HG02852 (cell line): ENCODE data around the gene SPNS3.
A peak's percentile ranks its signal among the peaks of the same experiment; 100 is the strongest.

Experiments used
- ATAC-seq: cut with Tn5 transposase; IDR thresholded peaks from one replicate; pipeline ENCODE4 v1.9.1; 2021; ENCODE audit warnings: mild to moderate bottlenecking, moderate library complexity; ENCODE audit not compliant: unreplicated experiment

The SPNS3 gene

DNA sequence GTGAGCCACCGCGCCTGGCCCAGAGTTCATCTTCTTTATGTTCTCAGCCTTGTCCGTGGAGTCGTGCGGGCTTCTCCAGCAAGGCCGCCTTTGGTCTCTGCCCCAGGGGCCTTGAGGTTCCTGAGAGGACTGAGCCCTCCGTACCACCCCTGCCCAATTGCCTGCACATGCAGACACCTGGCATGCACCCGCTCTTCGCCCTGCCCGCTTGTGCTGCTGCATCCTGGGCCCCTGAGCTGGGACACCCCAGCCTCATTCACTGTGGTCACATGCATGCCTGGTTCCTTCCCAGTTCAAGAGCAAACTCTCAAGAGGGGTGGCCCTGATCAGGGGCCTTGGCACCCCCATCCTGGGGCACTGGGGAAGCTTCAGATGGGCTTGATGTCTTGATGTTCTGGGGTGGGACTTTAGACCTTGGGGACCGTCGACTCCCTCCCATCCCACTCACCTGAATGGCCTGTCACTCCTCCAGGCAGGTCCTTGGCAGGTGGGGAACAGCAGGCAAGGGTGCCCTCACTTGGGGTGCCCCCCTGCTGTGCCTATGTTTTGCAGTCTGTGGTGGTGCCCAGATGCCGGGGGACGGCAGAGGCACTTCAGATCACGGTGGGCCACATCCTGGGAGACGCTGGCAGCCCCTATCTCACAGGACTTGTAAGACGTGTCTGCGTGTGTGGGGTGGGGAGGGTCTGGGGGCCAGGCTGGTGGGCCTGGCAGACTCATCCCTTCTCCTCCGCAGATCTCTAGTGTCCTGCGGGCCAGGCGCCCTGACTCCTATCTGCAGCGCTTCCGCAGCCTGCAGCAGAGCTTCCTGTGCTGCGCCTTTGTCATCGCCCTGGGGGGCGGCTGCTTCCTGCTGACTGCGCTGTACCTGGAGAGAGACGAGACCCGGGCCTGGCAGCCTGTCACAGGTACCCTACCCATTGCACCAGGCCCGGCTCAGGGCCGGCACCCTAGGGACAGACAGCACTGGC, 52.2 kb downstream of the SPNS3 start:
- no peak for ATAC-seq

- ATAC-seq: no peak
These were observed 53.6 kb downstream of the SPNS3 start for GRCh38 chr17:4487296-4487695.

DNA sequence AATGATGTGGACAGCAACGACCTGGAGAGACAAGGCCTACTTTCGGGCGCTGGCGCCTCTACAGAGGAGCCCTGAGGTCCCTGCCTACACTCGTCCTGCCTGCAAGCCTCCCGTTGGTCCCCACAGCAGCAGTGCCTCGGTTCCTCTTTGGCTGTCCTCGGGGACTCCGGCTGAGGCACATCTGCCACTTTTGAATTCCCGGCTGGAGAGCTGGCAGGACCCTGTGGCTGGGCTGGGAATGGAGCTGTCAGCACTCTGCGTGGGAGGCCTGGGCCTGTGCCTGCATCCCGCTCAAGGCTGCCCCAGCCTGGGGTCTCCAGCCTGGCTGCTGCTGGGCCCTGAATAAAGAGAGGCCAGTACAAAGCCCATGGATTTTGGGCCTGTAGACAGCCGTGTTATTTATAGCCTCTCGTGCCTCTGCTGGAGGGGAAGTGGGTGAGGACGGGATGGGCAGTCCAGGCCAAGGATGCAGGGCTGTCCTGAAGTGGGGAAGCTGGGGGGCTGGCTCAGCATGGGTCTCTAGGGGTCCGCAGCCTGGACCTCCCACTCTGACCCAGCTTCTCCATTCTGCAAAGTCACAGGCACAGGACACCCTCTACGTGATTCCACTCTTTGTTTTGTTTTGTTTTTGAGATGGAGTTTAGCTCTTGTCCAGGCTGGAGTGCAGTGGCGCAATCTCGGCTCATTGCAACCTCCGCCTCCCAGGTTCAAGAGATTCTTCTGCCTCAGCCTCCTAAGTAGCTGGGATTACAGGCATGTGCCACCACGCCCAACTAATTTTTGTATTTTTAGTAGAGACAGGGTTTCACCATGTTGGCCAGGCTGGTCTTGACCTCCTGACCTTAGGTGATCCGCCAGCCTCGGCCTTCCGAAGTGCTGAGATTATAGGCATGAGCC, 54.3 kb downstream of the SPNS3 start:
- ATAC-seq: no peak

- no peak for ATAC-seq
These were observed 55.4 kb downstream of the SPNS3 start for GRCh38 chr17:4488989-4489595.

GRCh38 chr17:4490109-4490591, 56.4 kb downstream of the SPNS3 start:
- ATAC-seq: no peak

DNA sequence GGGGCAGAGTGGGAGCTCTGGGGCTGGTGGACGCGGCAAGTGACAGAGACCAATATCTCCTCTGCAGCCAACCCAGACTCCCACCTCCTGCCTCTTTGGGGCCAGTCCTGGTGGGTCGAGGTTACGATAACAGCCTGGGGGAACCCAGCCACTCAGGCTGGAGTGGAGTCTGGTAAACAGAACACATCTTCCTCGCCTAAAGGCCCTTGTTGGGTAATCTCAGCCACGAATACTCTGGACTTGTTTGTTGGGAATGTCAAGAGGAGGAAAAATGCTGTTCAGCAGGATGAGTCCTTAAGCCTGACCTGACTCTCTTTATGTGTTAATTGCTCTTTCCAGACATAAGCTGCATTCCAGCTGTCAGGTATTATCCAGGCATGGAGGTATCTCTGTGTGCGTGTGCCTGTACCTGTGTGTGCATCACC, 56.9 kb downstream of the SPNS3 start:
- ATAC-seq: no peak

DNA sequence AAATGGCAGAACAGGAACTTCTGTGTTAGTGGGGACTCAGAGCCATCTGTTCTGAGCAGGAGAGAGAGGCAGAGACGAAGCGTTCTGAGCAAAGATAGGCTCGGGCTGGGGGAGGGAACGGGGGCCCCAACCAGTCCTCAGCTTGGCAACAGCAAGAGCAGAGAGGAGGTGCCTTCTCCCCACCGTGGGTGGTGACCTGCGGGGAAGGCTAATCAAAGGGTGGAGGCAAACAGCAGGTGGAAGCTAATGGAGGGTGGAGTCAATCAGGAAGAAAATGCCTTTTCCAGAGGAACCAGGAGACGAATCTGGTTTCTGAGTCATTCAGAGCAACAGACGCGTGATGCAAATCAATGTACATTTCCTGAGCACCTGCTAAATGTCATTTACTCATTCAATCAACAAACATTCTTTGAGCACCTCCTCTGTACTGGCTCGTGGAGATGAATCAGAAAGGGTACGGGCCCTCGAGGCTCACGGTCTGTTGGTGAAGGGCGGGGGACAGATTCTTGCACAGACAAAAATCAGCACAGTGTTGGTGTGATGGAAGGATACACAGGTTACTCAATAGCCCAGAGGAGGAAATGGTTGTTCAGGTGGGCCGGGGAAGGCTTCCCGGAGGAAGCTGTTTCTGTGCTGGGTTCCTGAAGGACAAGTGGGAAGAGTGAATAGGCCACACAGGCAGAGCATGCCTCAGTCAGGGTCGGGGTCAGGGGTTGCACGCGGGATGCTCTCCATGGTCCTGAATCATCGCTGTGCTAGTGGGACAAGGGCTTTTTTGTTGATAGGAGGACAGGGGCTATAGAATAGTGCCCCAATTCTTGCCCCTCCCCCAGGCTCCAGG, 59.2 kb downstream of the SPNS3 start:
- no peak for ATAC-seq

- ATAC-seq: no peak
These were observed 63.5 kb downstream of the SPNS3 start for GRCh38 chr17:4497101-4497824.

DNA sequence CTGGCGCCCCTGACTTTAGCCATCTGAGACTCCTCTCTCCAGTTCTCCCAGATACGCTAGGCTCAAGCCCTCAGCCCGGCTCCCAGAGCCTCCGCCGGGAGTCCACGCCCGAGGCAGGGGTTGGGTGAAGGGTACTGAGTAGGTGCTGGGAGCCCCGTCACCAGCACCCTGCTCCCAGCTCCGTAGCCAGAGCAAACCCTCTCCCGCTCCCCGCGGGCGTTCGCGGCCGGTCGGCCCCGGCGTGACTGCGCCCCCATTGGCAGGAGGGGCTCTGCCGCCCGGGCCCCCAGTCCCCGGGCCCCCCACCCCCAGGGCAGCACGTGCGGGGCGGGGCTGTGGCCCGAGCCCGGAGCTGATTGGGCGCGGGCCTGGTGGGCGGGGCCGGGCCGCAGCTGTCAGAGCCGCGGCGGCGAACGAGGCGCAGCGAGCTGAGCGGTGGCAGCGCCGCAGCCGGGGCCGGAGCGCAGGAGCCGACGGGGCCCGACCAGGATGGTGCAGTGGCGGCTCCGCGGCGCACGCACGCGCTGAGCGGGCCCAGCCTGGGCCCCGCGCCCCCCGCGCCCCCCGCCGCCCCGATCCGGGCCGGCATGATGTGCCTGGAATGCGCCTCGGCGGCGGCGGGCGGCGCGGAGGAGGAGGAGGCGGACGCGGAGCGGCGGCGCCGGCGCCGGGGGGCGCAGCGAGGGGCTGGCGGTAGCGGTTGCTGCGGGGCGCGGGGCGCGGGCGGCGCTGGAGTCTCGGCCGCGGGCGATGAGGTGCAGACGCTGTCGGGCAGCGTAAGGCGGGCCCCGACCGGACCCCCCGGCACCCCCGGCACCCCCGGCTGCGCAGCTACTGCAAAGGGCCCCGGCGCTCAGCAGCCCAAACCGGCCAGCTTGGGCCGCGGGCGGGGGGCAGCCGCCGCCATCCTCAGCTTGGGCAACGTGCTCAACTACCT, 65.0 kb downstream of the SPNS3 start, which contains the start of gene SPNS2:
Gene SPNS2 (plus strand): TSS at position 421 of the 937 bp plus-strand sequence. CDS start 167 bp downstream, at position 588.
- ATAC-seq: peak; percentile 65

DNA sequence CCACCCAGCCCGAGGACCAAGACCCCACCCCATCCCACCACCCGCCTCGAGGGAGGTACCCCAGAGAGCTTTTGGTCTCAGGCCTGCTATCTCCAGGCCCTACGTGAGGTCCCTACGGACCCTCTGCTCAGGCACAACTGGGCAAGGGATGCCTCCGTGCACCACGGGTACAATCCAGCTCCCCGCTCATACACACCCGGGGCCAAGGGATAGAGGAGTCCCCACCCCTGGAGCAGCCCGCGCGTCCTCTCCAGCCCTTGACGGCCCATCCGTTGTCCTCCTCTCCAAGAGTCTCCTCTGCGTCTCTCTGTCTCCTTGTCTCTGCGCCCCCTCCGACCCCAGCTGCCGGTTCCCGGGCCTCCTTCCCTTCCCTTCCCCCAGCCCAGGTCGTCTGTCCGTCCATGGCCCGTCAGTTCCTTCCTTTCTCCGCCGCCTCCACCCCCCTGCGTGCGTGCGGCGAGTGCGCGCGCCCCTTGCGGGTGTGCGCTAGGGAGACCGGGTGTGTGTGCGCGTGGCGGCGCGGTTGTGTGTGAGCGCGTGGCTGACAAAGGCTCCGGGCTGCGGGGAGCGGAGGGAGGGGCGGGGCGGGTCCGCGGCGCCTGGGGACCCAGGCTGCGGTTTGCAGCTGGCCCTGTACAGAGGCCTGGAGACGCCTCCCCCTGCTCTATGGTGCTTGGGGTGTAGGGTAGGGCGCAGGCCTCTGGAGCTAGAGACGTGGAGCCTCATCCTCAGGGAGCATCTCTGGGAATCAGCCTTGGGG, 65.9 kb downstream of the SPNS3 start:
- no peak for ATAC-seq

DNA sequence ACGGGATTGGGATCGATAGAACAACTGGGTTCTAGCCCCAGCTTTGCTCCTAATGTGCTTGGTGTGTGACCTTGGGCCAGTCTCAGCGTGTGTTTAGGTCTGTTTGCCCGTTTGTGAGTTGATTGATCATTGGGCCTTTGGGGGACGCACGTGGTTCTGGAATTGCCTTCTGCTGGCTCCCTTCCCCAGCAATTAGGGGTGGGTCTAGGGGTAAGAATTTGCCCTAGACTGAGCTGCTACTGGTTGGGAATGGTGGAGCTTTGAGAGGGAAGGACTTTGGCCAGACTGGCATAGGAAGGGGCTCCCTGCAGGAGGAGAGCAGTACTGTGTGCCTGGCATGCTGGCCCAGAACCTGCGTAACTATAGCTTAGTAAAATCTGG, 66.4 kb downstream of the SPNS3 start:
- no peak for ATAC-seq

DNA sequence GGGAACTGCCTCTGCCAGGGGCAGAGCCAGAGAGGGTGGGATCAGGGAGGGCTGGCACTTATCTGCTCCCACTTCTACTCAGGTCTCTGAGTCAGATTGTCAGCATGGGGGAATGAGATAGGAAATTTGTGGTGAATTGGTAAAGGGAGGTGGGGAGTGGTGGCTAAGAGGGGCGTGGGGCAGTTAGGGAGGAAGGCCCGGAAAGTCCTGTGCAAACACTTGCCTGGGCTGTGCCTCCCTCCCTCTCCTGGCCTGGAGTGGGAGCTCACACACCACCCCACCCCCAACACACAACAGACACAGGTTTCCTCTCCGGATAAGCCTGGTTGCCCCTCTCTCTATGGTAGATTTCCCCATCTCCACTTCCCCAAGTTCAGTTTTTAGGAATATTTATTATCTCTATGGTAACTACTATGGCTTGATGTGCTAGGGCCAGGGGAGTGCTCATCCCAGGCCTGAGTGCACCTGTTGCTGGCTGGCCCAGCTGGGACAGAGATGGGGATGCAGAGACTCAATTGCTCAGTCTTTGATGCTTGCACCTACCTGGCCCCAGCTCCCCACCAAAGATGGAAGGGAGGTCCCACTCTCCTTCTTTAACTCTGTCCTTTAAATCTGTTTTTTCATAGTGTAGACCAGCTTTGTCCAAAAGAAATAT, 67.7 kb downstream of the SPNS3 start:
- no peak for ATAC-seq

- no peak for ATAC-seq
These were observed 68.9 kb downstream of the SPNS3 start for GRCh38 chr17:4502466-4503154.

DNA sequence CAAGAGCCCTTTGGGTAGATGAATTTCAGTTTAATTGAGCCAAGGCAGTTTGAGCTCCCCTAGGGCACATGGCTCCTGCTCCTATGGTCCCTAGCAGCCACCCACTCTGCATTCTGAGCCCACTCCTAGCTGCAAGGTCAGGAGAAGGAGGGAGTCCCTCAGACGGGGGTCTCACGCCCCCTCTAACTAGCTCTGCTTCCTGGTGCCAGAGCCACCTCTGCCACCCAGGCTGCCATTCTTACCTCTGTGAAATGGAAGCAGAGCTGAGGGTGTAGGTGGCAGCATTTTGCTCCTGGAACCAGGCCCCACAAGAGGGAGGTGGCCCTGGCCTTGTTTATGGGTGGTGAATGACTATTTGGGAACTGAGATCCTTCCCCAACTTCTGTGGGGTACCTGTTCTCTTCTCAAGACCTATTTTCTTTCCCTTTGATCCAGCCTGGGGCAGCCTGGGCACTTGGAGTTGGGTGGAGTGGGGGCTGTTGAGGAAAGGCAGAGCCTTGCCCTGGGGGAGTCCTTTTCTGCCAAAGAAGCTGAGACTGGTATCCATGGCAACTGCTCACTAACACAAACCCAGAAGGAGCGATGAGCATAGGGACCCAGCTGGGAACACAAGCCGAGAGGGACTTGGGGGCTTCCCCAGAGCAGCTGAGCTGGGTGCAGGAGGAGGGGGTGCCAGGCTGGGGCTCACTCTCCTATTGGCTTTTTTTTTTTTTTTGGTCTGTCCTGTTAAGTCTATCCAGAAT, 69.7 kb downstream of the SPNS3 start:
- no peak for ATAC-seq

- ATAC-seq: no peak
These were observed 70.4 kb downstream of the SPNS3 start for GRCh38 chr17:4504188-4504587.

DNA sequence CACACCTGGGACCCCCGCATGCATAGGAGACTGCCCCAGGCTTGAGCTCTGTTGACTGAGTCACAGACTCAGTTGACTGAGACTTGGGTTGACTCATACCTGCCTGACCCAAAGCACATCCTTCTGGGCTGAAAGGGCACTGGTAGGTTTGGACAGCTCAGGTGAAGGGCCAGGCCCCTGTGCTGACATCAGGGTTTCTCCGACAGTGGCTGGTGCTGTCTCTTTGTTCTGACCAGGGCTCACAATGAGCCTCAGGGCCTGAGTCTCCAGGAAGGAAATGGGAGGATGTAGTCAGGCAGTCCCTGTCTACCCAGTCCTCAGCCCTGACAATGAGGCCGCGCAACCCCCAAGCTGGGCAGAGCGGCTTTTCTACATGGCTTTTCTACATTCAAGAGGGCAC, 71.4 kb downstream of the SPNS3 start:
- no peak for ATAC-seq
